GM19035 (cell line): ENCODE measurements around the gene SLC5A2.
A peak's percentile ranks its signal among the peaks of the same experiment; 100 is the strongest.
"Not testable (repeated sequence)": the region's sequence is repeated elsewhere in the genome, so short reads cannot be mapped to it uniquely, and the experiment has no call there.

Experiments used
- ATAC-seq: cut with Tn5 transposase; IDR thresholded peaks from one replicate; pipeline ENCODE4 v1.9.1; 2021; ENCODE audit not compliant: unreplicated experiment

The SLC5A2 gene

GRCh38 chr16:31483081-31483480 lies at the start of gene SLC5A2:
TSS of gene SLC5A2 (plus strand) at chr16:31483123. CDS start at chr16:31483137, 14 bp downstream.
- no peak for ATAC-seq

- no peak for ATAC-seq
Measured at GRCh38 chr16:31435341-31436220, 47.3 kb upstream of the SLC5A2 start.

GRCh38 chr16:31436221-31437045 lies 46.5 kb upstream of the SLC5A2 start:
- no peak for ATAC-seq

- ATAC-seq, result no peak
Measured at GRCh38 chr16:31438414-31438813, 44.5 kb upstream of the SLC5A2 start.

- ATAC-seq, result not testable (repeated sequence)
Measured at GRCh38 chr16:31439023-31439422, 43.9 kb upstream of the SLC5A2 start.

GRCh38 chr16:31439519-31439918 lies 43.4 kb upstream of the SLC5A2 start:
- no peak for ATAC-seq

- no peak for ATAC-seq
Measured at GRCh38 chr16:31440516-31441184, 42.3 kb upstream of the SLC5A2 start.

- no peak for ATAC-seq
Measured at GRCh38 chr16:31441956-31442355, 41.0 kb upstream of the SLC5A2 start.

- ATAC-seq, result not testable (repeated sequence)
Measured at GRCh38 chr16:31445931-31446330, 37.0 kb upstream of the SLC5A2 start.

- no peak for ATAC-seq
Measured at GRCh38 chr16:31451201-31451600, 31.7 kb upstream of the SLC5A2 start.

- no peak for ATAC-seq
Measured at GRCh38 chr16:31451681-31452351, 31.1 kb upstream of the SLC5A2 start.

- ATAC-seq, result no peak
Measured at GRCh38 chr16:31452631-31453106, 30.3 kb upstream of the SLC5A2 start.

GRCh38 chr16:31453255-31454204 lies 29.4 kb upstream of the SLC5A2 start:
- no peak for ATAC-seq

- no peak for ATAC-seq
Measured at GRCh38 chr16:31455601-31456314, 27.2 kb upstream of the SLC5A2 start.

- no peak for ATAC-seq
Measured at GRCh38 chr16:31456988-31457360, 25.9 kb upstream of the SLC5A2 start.

GRCh38 chr16:31458073-31458843 lies 24.7 kb upstream of the SLC5A2 start:
- peak; percentile 4 for ATAC-seq

GRCh38 chr16:31458844-31459686 lies 23.9 kb upstream of the SLC5A2 start, which contains the start of gene ARMC5:
TSS of gene ARMC5 (plus strand) at chr16:31459501. CDS start at chr16:31459525, 24 bp downstream.
- peak; percentile 74 for ATAC-seq
